Colonic mucosa (tissue), 4 donors: ENCODE measurements around the gene KRTAP4-16. TPM values are rescaled to one million over a fixed set of nuclear protein-coding genes. Genes with fewer than 3 reads are reported as not detected.
"Not testable (repeated sequence)": the region's sequence is repeated elsewhere in the genome, so short reads cannot be mapped to it uniquely, and the experiment has no call there.

ENCODE experiments used
- DNase-seq: peaks from one replicate; pipeline ENCODE4 v3.0.0-alpha.2; 2020
- H3K27ac ChIP-seq: fragments of 200-600 bp; one replicate; pipeline ENCODE4 v1.8.0; 2021
- H3K27me3 ChIP-seq: fragments of 200-600 bp; one replicate; pipeline ENCODE4 v1.8.0; 2021
- H3K36me3 ChIP-seq: fragments of 200-600 bp; one replicate; pipeline ENCODE4 v1.8.0; 2021
- H3K4me1 ChIP-seq: fragments of 200-600 bp; one replicate; pipeline ENCODE4 v1.8.0; 2021; ENCODE audit warnings: mild to moderate bottlenecking
- H3K4me3 ChIP-seq: fragments of 200-600 bp; one replicate; pipeline ENCODE4 v1.8.0; 2021
- H3K9ac ChIP-seq, 2 donors: one replicate each; pipeline ENCODE4 v1.7.0; 2013; ENCODE audit warnings: control low read depth in 2 of 2, low read depth in 2 of 2, low read length in 2 of 2
- H3K9me3 ChIP-seq: fragments of 200-600 bp; one replicate; pipeline ENCODE4 v1.8.0; 2021
- CTCF ChIP-seq: fragments of 200-600 bp; IDR thresholded peaks from one replicate; pipeline ENCODE4 v1.8.0; 2022; ENCODE audit warnings: antibody characterized with exemption, mild to moderate bottlenecking
- intact Hi-C: fragments of 100-400 bp; cut with DNase I; formaldehyde crosslinking; loops from one replicate; pipeline ENCODE4 v1.14.1; 2022
- total RNA-seq, 2 donors: library from RNA; stranded (reverse); fragmentation: NEBNext Ultra II Directional in 1 of 2; extraction: Animal tissue kit (Norgen Biotek cat#: 25700) in 1 of 2; gene quantifications; one replicate each; pipeline ENCODE4 v1.2.1, GENCODE V29; 2021
- donor health status: healthy.
- donor health status: DM: no; HTN: no; CAD: no.
- donor health status: DM: no; HTN: no; CAD: no.

The KRTAP4-16 gene
- total RNA-seq, 2 donors from 2014 or later = not detected

GRCh38 chr17:41064301-41064700 lies 37.7 kb downstream of the KRTAP4-16 start:
- no peaks in the 10 kb centered on the region for H3K36me3 ChIP-seq
- H3K4me3 ChIP-seq = no peak overlapping the region
- no peak overlapping the region for H3K9ac ChIP-seq
- DNase-seq = no peak
- H3K27ac ChIP-seq = no peak overlapping the region
- H3K9me3 ChIP-seq = no peaks in the 10 kb centered on the region
- no peaks in the 10 kb centered on the region for H3K4me1 ChIP-seq
- no peaks in the 10 kb centered on the region for H3K27me3 ChIP-seq
- TF ChIP-seq CTCF = no peak
- intact Hi-C loops = no loop called here

GRCh38 chr17:41063449-41063848 lies 38.6 kb downstream of the KRTAP4-16 start:
- Histone ChIP-seq H3K9me3 (no peaks in the 10 kb centered on the region), H3K36me3 (no peaks in the 10 kb centered on the region), H3K4me3 (no peak overlapping the region), H3K27me3 (no peaks in the 10 kb centered on the region), H3K27ac (no peak overlapping the region), H3K4me1 (no peaks in the 10 kb centered on the region), H3K9ac (no peak overlapping the region)
- DNase-seq = no peak
- intact Hi-C loops = no loop called here
- TF ChIP-seq CTCF = no peak

- no peak for TF ChIP-seq CTCF
- Histone ChIP-seq H3K9ac (no peak overlapping the region), H3K4me3 (no peak overlapping the region), H3K27me3 (no peaks in the 10 kb centered on the region), H3K9me3 (no peaks in the 10 kb centered on the region), H3K36me3 (no peaks in the 10 kb centered on the region), H3K4me1 (no peaks in the 10 kb centered on the region), H3K27ac (no peak overlapping the region)
- intact Hi-C loops = no loop called here
- DNase-seq = no peak
Observed at GRCh38 chr17:41061964-41062363, 40.0 kb downstream of the KRTAP4-16 start.

- Histone ChIP-seq H3K9ac (no peak within 1 kb of the TSS), H3K27me3 (no peaks in the 10 kb centered on the region), H3K9me3 (no peaks in the 10 kb centered on the region), H3K4me1 (no peaks in the 10 kb centered on the region), H3K36me3 (no peaks in the 10 kb centered on the region), H3K4me3 (no peak within 1 kb of the TSS), H3K27ac (no peak within 1 kb of the TSS)
- intact Hi-C loops = no loop called here
- no peak for TF ChIP-seq CTCF
- no peak for DNase-seq
Observed at GRCh38 chr17:41060052-41060604, 41.9 kb downstream of the KRTAP4-16 start, which contains the start of gene KRTAP2-3. Gene KRTAP2-3 (minus strand): TSS chr17:41060114. CDS start chr17:41060050, 64 bp downstream.

- DNase-seq, H3K4me1 ChIP-seq, H3K9me3 ChIP-seq, H3K27ac ChIP-seq, H3K27me3 ChIP-seq, intact Hi-C loops, H3K36me3 ChIP-seq, H3K4me3 ChIP-seq, H3K9ac ChIP-seq: not testable (repeated sequence)
Observed at GRCh38 chr17:41059276-41060051, 42.5 kb downstream of the KRTAP4-16 start.

GRCh38 chr17:41058741-41059140 lies 43.3 kb downstream of the KRTAP4-16 start:
- Histone ChIP-seq H3K4me1 (no peaks in the 10 kb centered on the region), H3K4me3 (no peak overlapping the region), H3K27ac (no peak overlapping the region), H3K9ac (no peak overlapping the region), H3K9me3 (no peaks in the 10 kb centered on the region), H3K36me3 (no peaks in the 10 kb centered on the region), H3K27me3 (no peaks in the 10 kb centered on the region)
- intact Hi-C loops = no loop called here
- no peak for TF ChIP-seq CTCF
- no peak for DNase-seq
